GM23338 (cell line): Measurements from ENCODE around the gene KRT78. TPM values are rescaled to one million over a fixed set of nuclear protein-coding genes. Genes with fewer than 3 reads are reported as not detected.

Source experiments
- ATAC-seq: fragments of 200-7000 bp; cut with Tn5 transposase; 3 replicates; pipeline ENCODE4 v1.9.1; 2020
- DNase-seq: peaks from one replicate; pipeline ENCODE4 v3.0.0-alpha.2; 2015; ENCODE audit warnings: low spot score
- H2AFZ ChIP-seq: fragments of 200-600 bp; sonication (generic); 2 replicates; pipeline ENCODE4 v1.8.0; 2016; ENCODE audit warnings: antibody characterized with exemption, mild to moderate bottlenecking, moderate library complexity
- H3F3A ChIP-seq: fragments of 200-600 bp; sonication (generic); replicated peaks from 2 replicates; pipeline ENCODE4 v1.8.0; 2017; ENCODE audit warnings: antibody characterized with exemption, mixed run types, low read depth
- H3K27ac ChIP-seq: fragments of 200-600 bp; sonication (generic); 2 replicates; pipeline ENCODE4 v1.6.1; 2016; ENCODE audit warnings: low read depth
- H3K27me3 ChIP-seq: fragments of 200-600 bp; sonication (generic); 2 replicates; pipeline ENCODE4 v1.8.0; 2016; ENCODE audit warnings: mild to moderate bottlenecking, mixed run types, moderate library complexity; ENCODE audit not compliant: insufficient read depth
- H3K36me3 ChIP-seq: fragments of 200-600 bp; sonication (generic); 2 replicates; pipeline ENCODE4 v1.8.0; 2016; ENCODE audit warnings: mild to moderate bottlenecking; ENCODE audit not compliant: insufficient read depth
- H3K4me1 ChIP-seq: fragments of 200-600 bp; sonication (generic); 2 replicates; pipeline ENCODE4 v1.8.0; 2016; ENCODE audit warnings: mild to moderate bottlenecking, moderate library complexity; ENCODE audit not compliant: insufficient read depth
- H3K4me2 ChIP-seq: fragments of 200-600 bp; sonication (generic); 2 replicates; pipeline ENCODE4 v1.7.1; 2017; ENCODE audit warnings: mixed run types
- H3K4me3 ChIP-seq: fragments of 200-600 bp; sonication (generic); 2 replicates; pipeline ENCODE4 v1.6.1; 2016; ENCODE audit warnings: mixed run types
- H3K79me2 ChIP-seq: fragments of 200-600 bp; sonication (generic); replicated peaks from 2 replicates; pipeline ENCODE4 v1.8.0; 2017; ENCODE audit warnings: mild to moderate bottlenecking; ENCODE audit not compliant: insufficient read depth
- H3K9me2 ChIP-seq: fragments of 200-600 bp; sonication (generic); 2 replicates; pipeline ENCODE4 v1.8.0; 2017; ENCODE audit not compliant: insufficient read depth
- H4K20me1 ChIP-seq: fragments of 200-600 bp; sonication (generic); replicated peaks from 2 replicates; pipeline ENCODE4 v1.8.0; 2017; ENCODE audit warnings: mild to moderate bottlenecking; ENCODE audit not compliant: insufficient read depth
- H3K27ac Mint-ChIP-seq: 2 replicates; pipeline ENCODE4 v1.8.0; 2020; ENCODE audit warnings: inconsistent platforms, mild to moderate bottlenecking, moderate library complexity, mixed read lengths
- H3K27me3 Mint-ChIP-seq: 3 replicates; pipeline ENCODE4 v1.8.0; 2022; ENCODE audit warnings: low read depth, mild to moderate bottlenecking, moderate library complexity, mixed read lengths, inconsistent platforms; ENCODE audit not compliant: insufficient read depth, poor library complexity
- H3K36me3 Mint-ChIP-seq: 3 replicates; pipeline ENCODE4 v1.8.0; 2021; ENCODE audit warnings: low read depth, mild to moderate bottlenecking, inconsistent platforms, moderate library complexity, mixed read lengths
- H3K4me1 Mint-ChIP-seq: 3 replicates; pipeline ENCODE4 v1.8.0; 2020; ENCODE audit warnings: mild to moderate bottlenecking, inconsistent platforms, mixed read lengths
- H3K4me3 Mint-ChIP-seq: 3 replicates; pipeline ENCODE4 v1.8.0; 2021; ENCODE audit warnings: moderate library complexity, mild to moderate bottlenecking, inconsistent platforms, mixed read lengths
- H3K9me3 Mint-ChIP-seq: 3 replicates; pipeline ENCODE4 v1.8.0; 2020; ENCODE audit warnings: moderate library complexity, mild to moderate bottlenecking, inconsistent platforms, mixed read lengths
- CREB1 ChIP-seq: fragments of 250-450 bp; sonication (Bioruptor Pico); IDR thresholded peaks from 2 replicates; pipeline ENCODE4 v1.5.0; 2020; ENCODE audit warnings: low read depth, mild to moderate bottlenecking, moderate library complexity
- CTCF ChIP-seq, 2 experiments: fragments of 200-600 bp in 1 of 2; sonication (generic) in 1 of 2; conservative IDR thresholded peaks; 2 replicates each; pipeline versions ENCODE4 v1.5.1 to v1.6.1; 2016 to 2017; ENCODE audit warnings: antibody characterized with exemption in 2 of 2, low read depth in 2 of 2, mild to moderate bottlenecking in 2 of 2, moderate library complexity in 1 of 2
- ETS1 ChIP-seq: IDR thresholded peaks from 2 replicates; pipeline ENCODE4 v1.6.1; 2016; ENCODE audit warnings: antibody characterized with exemption
- EZH2 ChIP-seq: fragments of 200-600 bp; sonication (generic); IDR thresholded peaks from one replicate; pipeline ENCODE4 v1.8.0; 2017; ENCODE audit warnings: antibody characterized with exemption, mild to moderate bottlenecking, low read depth; ENCODE audit not compliant: unreplicated experiment
- EZH2phosphoT487 ChIP-seq: fragments of 200-600 bp; sonication (generic); IDR thresholded peaks from one replicate; pipeline ENCODE4 v1.8.1; 2018; ENCODE audit warnings: antibody characterized with exemption; ENCODE audit not compliant: unreplicated experiment
- JUNB ChIP-seq: IDR thresholded peaks from one replicate; pipeline ENCODE4 v1.6.1; 2016; ENCODE audit warnings: antibody characterized with exemption; ENCODE audit not compliant: unreplicated experiment
- NANOG ChIP-seq: IDR thresholded peaks from 2 replicates; pipeline ENCODE4 v1.6.1; 2016; ENCODE audit warnings: antibody characterized with exemption, borderline replicate concordance
- POLR2AphosphoS5 ChIP-seq: IDR thresholded peaks from 2 replicates; pipeline ENCODE4 v1.6.1; 2016; ENCODE audit warnings: antibody characterized with exemption, low read depth
- REST ChIP-seq: IDR thresholded peaks from one replicate; pipeline ENCODE4 v1.6.1; 2018; ENCODE audit warnings: antibody characterized with exemption; ENCODE audit not compliant: unreplicated experiment
- STAT1 ChIP-seq: IDR thresholded peaks from one replicate; pipeline ENCODE4 v1.6.1; 2016; ENCODE audit warnings: antibody characterized with exemption; ENCODE audit not compliant: unreplicated experiment
- ZNF114 ChIP-seq: fragments of 250-450 bp; sonication (Bioruptor Pico); IDR thresholded peaks from 2 replicates; pipeline ENCODE4 v1.5.0; 2020; ENCODE audit warnings: mild to moderate bottlenecking, moderate library complexity
- ZNF331 ChIP-seq: fragments of 250-450 bp; sonication (Bioruptor Pico); IDR thresholded peaks from 2 replicates; pipeline ENCODE4 v1.5.0; 2020; ENCODE audit warnings: low read depth, mild to moderate bottlenecking, moderate library complexity
- ZNF462 ChIP-seq: fragments of 250-450 bp; sonication (Bioruptor Pico); IDR thresholded peaks from 2 replicates; pipeline ENCODE4 v1.5.0; 2020; ENCODE audit warnings: mild to moderate bottlenecking, moderate library complexity
- polyA plus RNA-seq: library from polyadenylated mRNA; unstranded; fragments of >200 nt; fragmentation: Nextera tagmentation; extraction: Ambion mirVana; gene quantifications from 2 replicates; pipeline ENCODE4 v1.2.1, GENCODE V29; 2016
- total RNA-seq: library from RNA; depleted of rRNA; stranded (reverse); fragments of >200 nt; shearing (Covaris generic); gene quantifications from 2 replicates; pipeline ENCODE4 v1.2.3, GENCODE V29; 2014

KRT78 gene
- total and polyA plus RNA-seq, 2 experiments from 2014 or later: not detected

GRCh38 chr12:52806169-52806811 lies 42.5 kb downstream of the KRT78 start:
- no peaks in the 10 kb centered on the region for H3K27me3 ChIP-seq
- Mint-ChIP-seq H3K4me1 (peaks cover 21% of the 10 kb centered on the region), H3K27ac (no peak overlapping the region), H3K27me3 (peaks cover 9% of the 10 kb centered on the region), H3K36me3 (no peaks in the 10 kb centered on the region), H3K4me3 (no peak overlapping the region), H3K9me3 (no peaks in the 10 kb centered on the region)
- peak overlapping the region; percentile 9; the same call in 1 of the 2 replicates for H2AFZ ChIP-seq
- H3K4me2 ChIP-seq: no peak overlapping the region
- DNase-seq (no peak), ATAC-seq (no peak)
- H3K4me1 ChIP-seq: peaks cover 16% of the 10 kb centered on the region
- no peaks in the 10 kb centered on the region for H3K36me3 ChIP-seq
- TF ChIP-seq EZH2 (no peak), ZNF114 (CRISPR knock-in tag) (no peak), STAT1 (no peak), ZNF462 (CRISPR knock-in tag) (no peak), CTCF (conservative IDR thresholded peaks at IDR 0.05; ENCODE audit: low read depth in 2 of 2) (no peak), POLR2AphosphoS5 (no peak), ZNF331 (CRISPR knock-in tag) (no peak), CREB1 (CRISPR knock-in tag) (no peak), REST (no peak), JUNB (no peak), ETS1 (no peak), NANOG (no peak), EZH2phosphoT487 (no peak)
- no peaks in the 10 kb centered on the region for H3F3A ChIP-seq
- no peak overlapping the region for H3K4me3 ChIP-seq
- no peaks in the 10 kb centered on the region for H4K20me1 ChIP-seq
- H3K9me2 ChIP-seq: peaks cover 15% of the 10 kb centered on the region
- no peak overlapping the region for H3K27ac ChIP-seq
- H3K79me2 ChIP-seq: no peaks in the 10 kb centered on the region
